NCI-H2107 (cell line): Measurements from ENCODE around the gene INS.
"Not testable (repeated sequence)": the region's sequence is repeated elsewhere in the genome, so short reads cannot be mapped to it uniquely, and the experiment has no call there.

Experiments
- DNase-seq: peaks from one replicate; lab custom pipeline; 2025; lab: John Stamatoyannopoulos, UW

INS gene

GRCh38 chr11:2131371-2132236 lies 29.4 kb downstream of the INS start:
- no peak for DNase-seq

DNA sequence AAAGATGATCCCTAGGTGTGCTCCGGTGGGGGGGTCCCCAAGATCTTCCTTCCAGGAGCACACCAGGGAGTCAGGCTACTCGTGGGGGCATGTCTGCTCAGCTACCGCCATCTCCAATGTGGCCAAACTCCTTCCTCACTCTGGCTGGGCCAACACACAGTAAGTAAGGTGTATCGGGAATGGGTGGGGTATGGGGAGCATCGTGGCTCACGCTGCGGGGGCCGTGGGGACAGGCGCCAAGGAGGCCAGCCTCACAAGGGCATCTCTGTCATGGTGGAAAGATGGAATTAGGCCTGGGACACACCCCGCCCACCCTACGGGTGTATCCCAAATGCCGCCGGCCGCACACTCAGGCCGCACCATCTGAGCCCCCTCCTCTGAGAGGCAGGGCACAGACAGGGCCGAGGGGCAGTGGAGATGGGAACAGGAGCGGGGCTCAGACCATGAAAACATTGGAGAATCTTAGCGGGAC lies 30.1 kb downstream of the INS start:
- DNase-seq, result no peak

- no peak for DNase-seq
Observed at GRCh38 chr11:2129699-2130366, 31.2 kb downstream of the INS start.

DNA sequence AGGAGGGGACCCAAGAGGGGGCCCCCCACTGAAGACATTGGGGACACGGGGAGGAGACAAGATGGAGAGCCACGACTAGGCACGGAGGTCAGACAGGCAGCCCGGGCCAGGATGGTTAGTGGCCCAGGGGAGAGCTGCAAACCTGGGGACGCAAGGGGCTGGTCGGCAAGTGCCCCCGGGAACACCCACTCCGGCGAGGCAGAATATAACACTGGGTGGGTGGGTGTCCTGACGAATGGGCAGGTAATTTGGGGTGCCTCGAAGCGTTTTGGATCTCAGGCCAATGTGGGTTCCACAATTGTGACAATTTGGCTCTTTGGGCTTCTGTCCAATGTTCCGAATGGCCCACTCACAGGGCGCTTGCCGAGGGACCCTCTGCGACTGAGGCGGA lies 31.7 kb downstream of the INS start:
- no peak for DNase-seq

DNA sequence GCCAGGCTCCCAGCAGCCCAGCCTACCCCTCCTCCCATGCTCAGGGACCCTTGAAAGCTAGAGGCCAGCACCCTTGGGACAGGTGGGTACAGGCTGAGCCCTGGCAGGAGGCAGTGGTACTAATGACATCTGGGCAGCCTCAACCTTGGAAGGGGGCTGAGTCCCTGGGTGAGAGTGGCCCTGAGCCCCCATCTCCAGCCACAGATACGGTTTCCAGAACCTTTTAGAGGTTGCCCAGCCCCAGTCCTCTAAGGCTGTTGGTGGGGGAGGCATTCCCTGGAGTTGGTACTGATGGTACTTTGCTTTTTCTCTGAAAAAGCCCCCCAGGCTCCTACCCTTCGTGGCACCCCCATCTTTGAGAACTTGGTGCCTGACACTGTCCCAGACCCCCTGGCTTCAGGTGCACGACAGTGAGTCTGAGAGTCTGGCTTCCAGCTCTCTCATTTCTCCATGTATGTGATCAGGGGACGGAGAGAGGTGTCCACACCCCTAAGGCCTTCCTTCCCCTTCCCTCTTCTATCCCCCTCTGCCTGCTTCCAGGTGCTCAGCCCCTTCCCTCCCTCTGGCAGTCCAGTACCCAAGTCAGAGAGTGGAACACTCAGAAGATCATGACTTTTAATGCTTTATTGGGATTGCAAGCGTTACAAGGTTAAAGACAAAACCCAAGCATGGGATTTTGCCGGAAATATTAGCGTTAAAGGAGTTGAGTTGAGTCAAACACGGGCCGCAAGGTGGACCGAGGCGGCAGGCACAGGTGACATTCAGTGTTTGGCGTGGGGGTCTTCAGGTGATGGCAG lies 32.3 kb downstream of the INS start:
- DNase-seq, result no peak

DNA sequence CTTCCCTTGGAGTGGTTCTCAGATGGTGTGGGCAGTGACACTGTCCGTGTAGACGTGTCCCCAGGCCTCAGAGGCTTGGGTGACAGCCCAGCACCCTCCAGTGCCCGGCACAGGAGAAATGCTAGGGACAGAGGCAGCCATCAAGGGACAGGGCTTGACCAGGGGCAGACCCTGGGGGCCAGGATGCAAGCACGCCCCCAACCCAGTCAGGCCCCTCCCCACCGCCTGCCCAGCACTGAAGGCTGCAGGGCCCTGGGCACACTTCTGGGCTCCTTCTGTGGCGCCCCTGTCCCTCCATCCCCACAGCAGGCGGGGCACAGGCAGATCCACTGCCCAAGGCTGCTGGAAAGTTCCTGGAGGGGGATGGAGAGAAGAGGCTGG lies 32.9 kb downstream of the INS start:
- DNase-seq, result no peak

DNA sequence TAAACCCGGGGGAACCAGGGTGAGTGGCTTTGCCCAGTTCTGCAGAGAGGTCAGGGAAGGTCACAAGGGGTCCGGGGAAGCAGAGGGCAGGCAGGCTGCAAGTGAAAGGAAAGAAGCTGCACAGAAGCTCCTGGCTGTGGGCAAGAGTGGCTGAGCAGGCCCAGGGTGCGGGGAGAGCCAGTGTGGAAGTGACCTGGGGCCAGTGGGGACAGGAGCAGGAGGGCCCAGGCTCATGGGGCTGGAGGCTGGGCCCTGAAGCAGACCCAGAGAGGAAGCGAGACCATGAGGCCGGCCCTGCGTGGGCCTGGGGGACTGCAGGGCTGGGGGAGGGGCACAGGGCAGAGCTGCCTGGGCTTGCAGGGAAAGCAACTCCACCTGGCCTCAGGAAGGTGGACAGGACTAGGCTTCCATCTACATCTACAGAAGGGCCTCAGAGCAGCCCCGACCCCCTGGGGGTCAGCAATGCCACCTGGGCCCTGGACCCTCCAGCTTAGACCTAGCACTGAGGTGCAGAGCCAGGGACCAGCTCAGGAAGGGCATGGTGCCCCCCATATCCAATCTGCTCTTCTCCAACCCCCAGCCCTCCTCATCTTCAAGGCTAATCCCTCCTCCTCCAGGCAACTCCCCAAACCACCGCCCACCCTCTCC lies 33.4 kb downstream of the INS start:
- DNase-seq, result no peak

DNA sequence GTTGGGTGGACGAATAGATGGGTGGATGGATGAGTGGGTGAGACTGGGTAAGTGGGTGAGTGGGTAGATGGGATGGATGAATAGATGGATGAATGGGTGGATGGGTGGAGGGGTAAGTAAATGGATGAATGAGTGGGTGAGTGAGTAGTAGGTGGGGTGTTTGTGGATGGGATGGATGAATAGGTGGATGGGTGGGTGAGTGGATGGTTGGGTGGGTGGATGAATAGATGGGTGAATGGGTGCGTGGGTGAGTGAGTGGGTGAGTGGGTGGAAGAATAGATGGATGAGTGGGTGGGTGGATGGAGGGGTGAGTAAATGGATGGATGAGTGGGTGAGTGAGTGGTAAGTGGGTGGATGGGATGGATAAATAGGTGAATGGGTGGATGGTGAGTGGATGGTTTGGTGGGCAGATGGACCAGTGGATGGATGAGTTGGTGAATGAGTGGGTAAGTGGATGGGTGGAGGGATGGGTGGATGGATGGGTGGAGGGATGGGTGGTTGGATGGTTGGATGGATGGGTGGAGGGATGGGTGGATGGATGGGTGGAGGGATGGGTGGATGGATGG lies 34.4 kb downstream of the INS start:
- DNase-seq, result no peak

DNA sequence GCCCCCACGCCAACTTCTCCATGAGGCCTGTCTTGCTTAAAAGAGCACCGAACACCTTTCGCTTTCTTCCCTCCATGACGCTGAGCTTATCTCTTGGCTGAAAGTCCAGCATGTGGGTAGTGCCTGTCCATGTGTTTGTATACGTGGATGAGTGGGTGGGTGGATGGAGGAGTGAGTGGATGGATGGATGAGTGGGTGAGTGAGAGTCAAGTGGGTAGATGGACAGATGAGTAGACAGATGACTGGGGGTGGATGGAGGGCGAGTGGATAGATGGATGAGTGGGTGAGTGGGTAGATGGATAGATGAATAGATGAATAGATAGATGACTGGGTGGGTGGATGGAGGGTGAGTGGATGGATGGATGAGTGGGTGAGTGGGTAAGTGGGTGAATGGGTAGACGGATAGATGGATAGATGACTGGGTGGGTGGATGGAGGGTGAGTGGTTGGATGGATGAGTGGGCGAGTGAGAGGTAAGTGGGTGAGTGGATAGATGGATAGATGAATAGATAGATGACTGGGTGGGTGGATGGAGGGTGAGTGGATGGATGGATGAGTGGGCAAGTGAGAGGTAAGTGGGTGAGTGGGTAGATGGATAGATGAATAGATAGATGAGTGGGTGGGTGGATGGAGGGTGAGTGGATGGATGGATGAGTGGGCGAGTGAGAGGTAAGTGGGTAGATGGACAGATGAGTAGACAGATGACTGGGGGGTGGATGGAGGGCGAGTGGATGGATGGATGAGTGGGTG lies 36.1 kb downstream of the INS start:
- DNase-seq, result not testable (repeated sequence)

- no peak for DNase-seq
Observed at GRCh38 chr11:2123628-2123960, 37.4 kb downstream of the INS start.

GRCh38 chr11:2122907-2123627 lies 37.9 kb downstream of the INS start:
- DNase-seq, result no peak

DNA sequence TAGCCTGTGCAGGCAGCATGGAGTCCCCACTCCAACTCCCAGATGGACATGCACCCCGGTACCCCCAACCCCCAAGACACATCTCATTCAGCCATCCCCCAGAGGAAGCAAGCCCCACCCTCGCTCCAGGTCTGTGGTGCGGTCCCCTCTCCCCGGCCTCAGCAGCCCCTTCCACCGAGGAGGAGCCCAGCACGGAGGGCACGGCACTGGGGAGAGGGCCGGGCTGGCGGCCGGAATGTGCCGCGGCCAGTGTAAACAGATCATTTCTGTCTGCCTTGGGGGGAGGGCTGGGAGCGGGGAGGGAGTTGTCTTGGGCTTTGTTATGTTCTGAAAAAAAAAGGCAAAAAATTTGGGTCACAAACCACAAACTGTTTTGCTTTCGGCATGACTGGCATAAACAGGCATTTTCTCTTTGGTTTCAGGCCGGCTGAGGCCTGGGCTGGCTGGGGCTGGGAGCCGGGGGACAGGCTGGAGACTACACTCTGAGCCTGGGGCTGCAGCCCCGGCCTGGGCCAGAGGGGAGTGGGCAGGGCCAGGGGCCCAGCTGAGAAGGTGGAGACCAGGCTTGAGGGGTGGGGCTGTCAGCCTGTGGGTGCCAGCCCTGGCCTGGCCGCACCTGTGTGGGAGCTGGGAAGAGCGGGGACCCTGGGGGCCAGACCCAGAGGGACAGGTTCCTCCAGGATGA lies 38.6 kb downstream of the INS start:
- DNase-seq, result no peak

DNA sequence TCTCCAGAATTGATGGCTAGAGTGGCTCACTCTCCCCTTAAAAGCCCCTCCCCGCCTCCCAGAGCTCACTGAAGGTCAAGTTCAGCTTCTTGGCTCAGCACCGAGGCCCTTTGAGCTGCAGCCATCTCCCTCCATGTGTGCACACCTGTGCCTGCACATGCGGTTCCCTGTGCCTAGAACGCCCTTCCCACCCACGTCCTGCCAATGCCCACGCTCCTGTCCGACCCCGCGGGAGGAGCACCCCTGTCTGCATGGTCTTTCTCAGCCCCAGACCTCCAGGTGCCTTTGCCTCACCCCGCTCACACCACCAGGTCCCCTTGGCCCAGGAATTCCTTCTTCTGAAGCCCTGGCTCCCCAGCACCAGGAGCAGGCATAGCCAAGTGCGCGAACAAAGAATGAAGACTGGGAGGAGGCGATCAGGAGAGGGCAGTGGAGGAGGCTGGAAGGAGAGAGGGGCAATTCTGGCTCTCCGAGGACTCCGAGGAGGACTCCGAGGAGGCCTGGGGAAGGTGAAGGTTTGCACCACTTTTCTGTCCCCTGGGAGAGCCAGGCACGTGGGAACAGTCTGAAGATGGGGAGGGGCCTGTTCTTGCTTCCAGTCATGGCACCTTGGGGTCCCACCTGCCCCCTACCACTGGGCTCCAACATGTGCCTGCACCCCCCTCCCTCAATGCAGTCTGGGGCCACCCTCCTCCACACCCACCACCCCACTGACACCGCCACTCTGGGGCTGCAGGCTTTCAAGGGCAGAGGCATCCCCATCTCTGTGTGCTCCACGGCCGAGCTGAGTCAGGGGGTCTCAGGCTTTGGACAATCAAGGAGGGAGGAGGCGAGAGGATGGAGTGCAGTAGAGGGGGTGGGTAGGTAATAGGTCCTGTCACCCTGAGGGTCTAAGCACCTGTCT lies 39.5 kb downstream of the INS start:
- no peak for DNase-seq

DNA sequence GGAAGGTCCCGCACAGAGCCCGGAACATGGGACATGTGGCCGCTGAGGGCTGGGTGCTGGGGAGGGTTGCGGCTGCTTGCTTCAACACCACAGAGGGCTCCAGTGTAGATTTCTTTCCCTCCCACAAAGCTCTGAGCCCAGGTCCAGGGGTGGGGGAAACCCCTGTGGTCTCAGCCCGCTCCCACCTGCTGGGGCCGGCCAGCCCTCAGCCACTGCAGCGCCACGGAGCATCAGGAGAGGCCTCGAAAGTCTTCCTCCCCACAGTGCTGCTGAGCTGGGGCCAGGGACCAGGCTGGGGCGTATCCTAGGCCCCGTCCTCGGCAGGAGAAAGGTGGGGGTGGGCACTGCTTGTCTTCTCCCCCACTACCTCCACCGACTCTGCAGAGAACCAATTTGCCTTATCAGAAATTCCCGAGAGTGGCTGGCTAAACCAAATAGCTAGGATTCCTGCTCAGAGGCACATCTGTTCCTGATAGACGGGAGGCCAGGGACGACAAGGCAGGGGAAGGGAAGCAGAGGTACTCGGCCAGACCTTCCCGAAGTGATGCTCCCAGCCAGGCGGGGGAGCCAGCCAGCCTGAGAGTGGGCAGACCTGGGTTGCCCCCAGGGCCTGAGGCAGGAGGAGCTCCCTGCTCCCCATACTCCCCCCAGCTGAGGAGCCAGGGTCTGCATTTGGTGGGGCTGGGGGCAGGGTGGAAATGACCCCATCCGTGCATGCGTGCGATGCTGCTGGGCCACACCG lies 40.5 kb downstream of the INS start:
- DNase-seq, result no peak

GRCh38 chr11:2118677-2119076 lies 42.3 kb downstream of the INS start:
- no peak for DNase-seq

- no peak for DNase-seq
Observed at GRCh38 chr11:2116680-2117079, 44.3 kb downstream of the INS start.

GRCh38 chr11:2115308-2115707 lies 45.7 kb downstream of the INS start:
- DNase-seq, result no peak
